Measurements from ENCODE around the gene ANAPC2. TPM values are rescaled to one million over a fixed set of nuclear protein-coding genes. Genes with fewer than 3 reads are reported as not detected.

The ANAPC2 gene
- total RNA-seq, 1 donor from 2014 or later, result 15.1 TPM

GRCh38 chr9:137128862-137129455 is 59.4 kb downstream of the ANAPC2 start:
- peak in 1 of 2 donors; percentile 16 for DNase-seq (ENCODE audit: low read depth in 2 of 2)

- DNase-seq (ENCODE audit: low read depth in 2 of 2), result no peak
These were observed 60.0 kb downstream of the ANAPC2 start for GRCh38 chr9:137128158-137128861.

- peak in 1 of 2 donors; percentile 32 for DNase-seq (ENCODE audit: low read depth in 2 of 2)
These were observed 60.8 kb downstream of the ANAPC2 start for GRCh38 chr9:137127301-137128157.

- DNase-seq (ENCODE audit: low read depth in 2 of 2), result no peak
These were observed 61.6 kb downstream of the ANAPC2 start for GRCh38 chr9:137126786-137127185.

Other genes with a start within 250 kb of the ANAPC2 start
- 130 and 218 TPM in 2 replicates for gene FBXW5, start 243.8 kb downstream of the ANAPC2 start, total RNA-seq
- gene C8G, start 243.3 kb downstream of the ANAPC2 start, total RNA-seq, result 0.51 and 0.77 TPM in 2 replicates
- not detected in 2 replicates for gene LCN12, start 236.3 kb downstream of the ANAPC2 start, total RNA-seq
- gene PTGDS, start 211.1 kb downstream of the ANAPC2 start, total RNA-seq, result 0.13 and 0.25 TPM in 2 replicates
- gene LCNL1, start 205.6 kb downstream of the ANAPC2 start, total RNA-seq, result not detected in 2 replicates
- gene PAXX, start 196.1 kb downstream of the ANAPC2 start, total RNA-seq, result 6.7 and 8.5 TPM in 2 replicates
- not detected in 2 replicates for gene CLIC3, start 192.0 kb downstream of the ANAPC2 start, total RNA-seq
- 4.5 and 9.9 TPM in 2 replicates for gene ABCA2, start 160.3 kb downstream of the ANAPC2 start, total RNA-seq
- not detected in 2 replicates for gene FUT7, start 156.5 kb downstream of the ANAPC2 start, total RNA-seq
- gene NPDC1, start 142.4 kb downstream of the ANAPC2 start, total RNA-seq, result 10.0 and 14.4 TPM in 2 replicates
- gene ENTPD2, start 134.5 kb downstream of the ANAPC2 start, total RNA-seq, result not detected in 2 replicates
- 5.1 and 10.3 TPM in 2 replicates for gene SAPCD2, start 118.0 kb downstream of the ANAPC2 start, total RNA-seq
- gene UAP1L1, start 111.0 kb downstream of the ANAPC2 start, total RNA-seq, result 12.8 and 30.1 TPM in 2 replicates
- 42.7 and 56.8 TPM in 2 replicates for gene MAN1B1, start 101.6 kb downstream of the ANAPC2 start, total RNA-seq
- gene DPP7, start 73.8 kb downstream of the ANAPC2 start, total RNA-seq, result 66.8 and 112 TPM in 2 replicates
- gene GRIN1, start 49.4 kb downstream of the ANAPC2 start, total RNA-seq, result 0.13 TPM in 1 of 2 replicates, not detected in the other
- 0.13 TPM in 1 of 2 replicates, not detected in the other for gene LRRC26, start 18.5 kb downstream of the ANAPC2 start, total RNA-seq
- gene TMEM210, start 16.5 kb downstream of the ANAPC2 start, total RNA-seq, result not detected in 2 replicates
- gene SSNA1, start 116 bp upstream of the ANAPC2 start, total RNA-seq, result 90.5 and 93.1 TPM in 2 replicates
- 3.3 and 4.4 TPM in 2 replicates for gene TPRN, start 12.2 kb upstream of the ANAPC2 start, total RNA-seq
- gene TMEM203, start 17.1 kb upstream of the ANAPC2 start, total RNA-seq, result 19.8 and 25.7 TPM in 2 replicates
- 2.4 and 3.2 TPM in 2 replicates for gene NDOR1, start 17.1 kb upstream of the ANAPC2 start, total RNA-seq
- under 0.01 and 0.13 TPM in 2 replicates for gene RNF208, start 33.7 kb upstream of the ANAPC2 start, total RNA-seq
- gene CYSRT1, start 36.6 kb upstream of the ANAPC2 start, total RNA-seq, result 0.13 and 0.25 TPM in 2 replicates
- under 0.01 TPM in 1 of 2 replicates, not detected in the other for gene RNF224, start 38.9 kb upstream of the ANAPC2 start, total RNA-seq
- not detected in 2 replicates for gene SLC34A3, start 42.3 kb upstream of the ANAPC2 start, total RNA-seq
- 127 and 144 TPM in 2 replicates for gene TUBB4B, start 52.7 kb upstream of the ANAPC2 start, total RNA-seq
- gene STPG3, start 62.7 kb upstream of the ANAPC2 start, total RNA-seq, result not detected in 2 replicates
- gene NELFB, start 66.8 kb upstream of the ANAPC2 start, total RNA-seq, result 55.4 and 56.7 TPM in 2 replicates
- gene TOR4A, start 89.2 kb upstream of the ANAPC2 start, total RNA-seq, result 23.5 and 31.4 TPM in 2 replicates
- gene NRARP, start 113.7 kb upstream of the ANAPC2 start, total RNA-seq, result 36.6 and 52.0 TPM in 2 replicates
- 12.2 and 20.1 TPM in 2 replicates for gene EXD3, start 234.6 kb upstream of the ANAPC2 start, total RNA-seq
- 1.3 and 2.1 TPM in 2 replicates for gene NOXA1, start 234.8 kb upstream of the ANAPC2 start, total RNA-seq